Heart right ventricle (tissue), 16 donors: ENCODE results near the gene DUSP1. TPM values are rescaled to one million over a fixed set of nuclear protein-coding genes. Genes with fewer than 3 reads are reported as not detected.

ENCODE experiments used
- ATAC-seq, 8 donors: fragments of 200-7000 bp; cut with Tn5 transposase; one replicate each; pipeline ENCODE4 v1.9.1; 2020; ENCODE audit warnings: mild to moderate bottlenecking in 8 of 8, moderate library complexity in 8 of 8, moderate number of reproducible peaks in 1 of 8
- DNase-seq, 2 donors: peaks; one replicate each; pipeline ENCODE4 v3.0.0-alpha.2; 2020
- H3K27ac ChIP-seq, 10 donors: fragments of 200-600 bp; sonication (generic) in 2 of 10; one replicate each; pipeline versions ENCODE4 v1.5.0 to v1.8.0; 2020 to 2022; ENCODE audit warnings: mild to moderate bottlenecking in 3 of 10
- H3K27me3 ChIP-seq, 7 donors: fragments of 200-600 bp; one replicate each; pipeline ENCODE4 v1.8.0; 2021 to 2022; ENCODE audit warnings: mild to moderate bottlenecking in 2 of 7
- H3K36me3 ChIP-seq, 9 donors: fragments of 200-600 bp; sonication (generic) in 1 of 9; one replicate each; pipeline versions ENCODE4 v1.5.0 to v1.8.0; 2020 to 2022; ENCODE audit warnings: mild to moderate bottlenecking in 2 of 9
- H3K4me1 ChIP-seq, 9 donors: fragments of 200-600 bp; sonication (generic) in 1 of 9; one replicate each; pipeline versions ENCODE4 v1.5.0 to v1.8.0; 2020 to 2022; ENCODE audit warnings: mild to moderate bottlenecking in 4 of 9
- H3K4me3 ChIP-seq, 10 donors: fragments of 200-600 bp; sonication (generic) in 2 of 10; one replicate each; pipeline versions ENCODE4 v1.5.0 to v1.8.0; 2020 to 2022; ENCODE audit warnings: mild to moderate bottlenecking in 7 of 10, moderate library complexity in 2 of 10
- H3K9me3 ChIP-seq, 11 donors: fragments of 200-600 bp in 10 of 11; sonication (generic) in 2 of 11; one replicate each; pipeline versions ENCODE4 v1.5.0 to v1.8.0; 2013 to 2022; ENCODE audit warnings: mild to moderate bottlenecking in 2 of 11, control low read depth in 1 of 11, moderate library complexity in 1 of 11
- WGBS, 2 donors: extraction: QIAGEN DNeasy Blood & Tissue Kit; methylation state at CpG; one replicate each; pipeline ENCODE4 v1.1.7; 2013; ENCODE audit warnings: inconsistent platforms in 1 of 2; 5-methylcytosine and 5-hydroxymethylcytosine counted together
- intact Hi-C, 10 donors: fragments of 100-400 bp; cut with DNase I; formaldehyde crosslinking; loops; one replicate each; pipeline versions ENCODE4 v1.11.1 to v1.14.2; 2022
- polyA plus RNA-seq, 2 donors: library from polyadenylated mRNA; stranded (reverse); fragments of 200-250 nt; gene quantifications; one replicate each; pipeline ENCODE4 v1.2.3, GENCODE V29; 2013
- total RNA-seq, 10 donors: library from RNA; stranded (reverse); fragmentation: NEBNext Ultra II Directional in 3 of 10; extraction: Animal tissue kit (Norgen Biotek cat#: 25700) in 3 of 10; gene quantifications; one replicate each; pipeline versions ENCODE4 v1.2.1 to v1.2.4, GENCODE V29; 2021 to 2023
- TF ChIP-seq, protein P1 (sequence below), 9 donors: fragments of 200-600 bp; sonication (generic) in 2 of 9; IDR thresholded peaks; one replicate each; pipeline versions ENCODE4 v1.5.0 to v1.8.0; 2021 to 2022; ENCODE audit warnings: antibody characterized with exemption in 9 of 9, mild to moderate bottlenecking in 5 of 9, moderate library complexity in 1 of 9
- donor health status: Arrhythmogenic right ventricular cardiomyopathy.
- donor health status: ischemic (EF 13 %, LVEDD 7.1; RV severe dilation, severe dysfunction).
- donor health status: healthy with polysubstance abuse.
- donor health status: DM: no; HTN: yes; CAD: no.
- donor health status: DM: no; HTN: no; CAD: no.
- donor health status: ischemic (EF 25% LVEDD 6.9; RV normal size, moderate dysfunction).
- donor health status: ischemic (EF 25% LVEDD 5.7; RV mildly dilated, moderate dysfunction).
- donor health status: healthy.
- donor health status: DM: yes; HTN: yes; CAD: no.
- donor health status: Ischemic cardiomyopathy.
- donor health status: ischemic (EF 35%, LVEDD 5.7; RV mildly dilated, moderate dysfunction).
- donor health status: nonischemic (EF 11% LVEDD 7.7; RV severe dilation, severe dysfunction).
- donor health status: DM: yes; HTN: yes; CAD: no.
- donor health status: PGD.
- donor health status: ischemic (EF 29% LVEDD 5.4; RV normal size, mild dysfunction).
- donor health status: nonischemic (EF 23%, LVEDD 6.1; RV moderate dilation, normal function).

The DUSP1 gene
- total and polyA plus RNA-seq, 12 donors, result 33.3 to 215 (median 125) TPM

DNA sequence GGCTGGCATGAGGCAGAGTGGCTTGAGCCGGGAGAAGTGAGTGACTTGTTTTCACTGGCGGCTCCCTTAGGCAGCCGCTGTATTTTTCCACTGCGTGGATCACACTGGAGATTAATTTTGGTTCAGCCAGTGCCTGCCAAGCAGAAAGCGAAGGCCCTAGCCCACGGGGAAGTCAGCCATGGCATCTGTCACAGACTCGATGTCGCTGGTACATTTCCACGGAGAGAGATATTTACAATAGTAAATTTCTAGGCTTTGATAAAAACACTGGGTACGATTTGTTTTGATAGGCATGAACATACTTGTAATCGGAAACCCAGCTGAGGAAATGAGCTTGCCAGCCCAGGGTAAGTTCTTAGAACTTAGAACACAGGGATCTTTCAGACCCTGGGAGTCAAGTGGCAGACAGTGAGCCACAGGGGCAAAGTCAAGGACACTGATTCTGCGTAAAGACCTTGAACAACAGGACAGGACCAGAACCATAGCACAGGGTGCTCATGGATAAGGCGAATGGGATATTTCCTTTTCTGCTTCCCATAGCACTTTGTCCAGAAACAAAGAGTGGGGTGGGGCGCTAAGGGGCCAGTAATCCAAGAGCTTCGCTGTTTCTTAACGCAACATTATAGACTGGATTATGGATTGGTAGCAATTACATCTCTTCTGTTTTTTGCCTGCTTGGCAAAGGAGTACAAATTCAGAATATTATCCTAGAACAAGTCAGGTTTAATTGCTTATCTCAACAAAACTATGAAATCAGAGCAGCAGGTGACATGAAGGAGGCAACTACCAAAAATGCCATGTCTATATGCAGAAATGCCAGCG, 4.5 kb downstream of the DUSP1 start:
- intact Hi-C loops, result loop anchor here in 4 of 10 donors (1.0 to 10.0 kb wide), 5 partner anchors 34 to 182 kb away; no protein-coding TSS in a partner anchor
- ATAC-seq (peak; percentile 12 to 55 (median 38)), DNase-seq (peak; percentile 68 to 87)
- H3K4me3 ChIP-seq, result peak overlapping the region; percentile 62 to 99 (median 92)
- WGBS, 2 donors, result 12% methylated on average over 17 of the region's 17 CpGs
- peaks cover 8 to 65% (median 43%) of the 10 kb centered on the region in 9 donors for H3K4me1 ChIP-seq
- no peaks in the 10 kb centered on the region for H3K27me3 ChIP-seq
- no peaks in the 10 kb centered on the region for H3K9me3 ChIP-seq
- H3K27ac ChIP-seq, result peak overlapping the region; percentile 95 to 100 (median 100)
- TF ChIP-seq, protein P1, sequence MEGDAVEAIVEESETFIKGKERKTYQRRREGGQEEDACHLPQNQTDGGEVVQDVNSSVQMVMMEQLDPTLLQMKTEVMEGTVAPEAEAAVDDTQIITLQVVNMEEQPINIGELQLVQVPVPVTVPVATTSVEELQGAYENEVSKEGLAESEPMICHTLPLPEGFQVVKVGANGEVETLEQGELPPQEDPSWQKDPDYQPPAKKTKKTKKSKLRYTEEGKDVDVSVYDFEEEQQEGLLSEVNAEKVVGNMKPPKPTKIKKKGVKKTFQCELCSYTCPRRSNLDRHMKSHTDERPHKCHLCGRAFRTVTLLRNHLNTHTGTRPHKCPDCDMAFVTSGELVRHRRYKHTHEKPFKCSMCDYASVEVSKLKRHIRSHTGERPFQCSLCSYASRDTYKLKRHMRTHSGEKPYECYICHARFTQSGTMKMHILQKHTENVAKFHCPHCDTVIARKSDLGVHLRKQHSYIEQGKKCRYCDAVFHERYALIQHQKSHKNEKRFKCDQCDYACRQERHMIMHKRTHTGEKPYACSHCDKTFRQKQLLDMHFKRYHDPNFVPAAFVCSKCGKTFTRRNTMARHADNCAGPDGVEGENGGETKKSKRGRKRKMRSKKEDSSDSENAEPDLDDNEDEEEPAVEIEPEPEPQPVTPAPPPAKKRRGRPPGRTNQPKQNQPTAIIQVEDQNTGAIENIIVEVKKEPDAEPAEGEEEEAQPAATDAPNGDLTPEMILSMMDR (IDR thresholded peaks at IDR 0.05), result no peak
- H3K36me3 ChIP-seq, result peaks cover 6 to 36% (median 27%) of the 10 kb centered on the region in 9 donors

DNA sequence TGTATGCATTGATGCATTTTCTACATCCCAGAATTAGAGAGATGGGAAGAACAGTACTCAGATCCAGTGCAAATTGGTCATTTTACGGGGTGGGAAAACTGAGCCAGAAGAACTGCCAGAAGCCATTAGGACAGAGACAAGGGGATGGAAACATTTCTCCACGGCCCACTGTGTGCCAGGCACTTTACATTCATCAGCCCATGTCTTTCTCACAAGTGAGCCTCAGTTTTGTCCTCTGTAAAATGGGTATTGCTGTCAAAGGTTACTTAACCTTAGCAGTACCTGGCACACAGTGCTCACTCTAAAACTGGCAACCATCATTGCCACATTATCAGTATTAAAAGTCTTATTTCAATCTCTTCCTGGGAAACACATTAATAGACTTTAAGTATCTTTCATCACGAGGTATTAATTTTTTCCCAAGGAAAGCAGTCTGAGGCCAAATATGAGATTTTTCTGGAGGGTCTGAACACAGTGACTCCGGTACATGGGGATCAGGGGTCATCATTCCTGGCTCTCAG, 5.2 kb downstream of the DUSP1 start:
- TF ChIP-seq, protein P1 (IDR thresholded peaks at IDR 0.05), result no peak
- peak overlapping the region; percentile 95 to 100 (median 100) for H3K27ac ChIP-seq
- ATAC-seq (peak; percentile 0 to 8 (median 1)), DNase-seq (no peak)
- H3K4me1 ChIP-seq, result peaks cover 8 to 63% (median 42%) of the 10 kb centered on the region in 9 donors
- H3K36me3 ChIP-seq, result peaks cover 6 to 36% (median 27%) of the 10 kb centered on the region in 9 donors
- 8 to 17% methylated on average over 4 of the region's 4 CpGs for WGBS, 2 donors
- intact Hi-C loops, result loop anchor here in 4 of 10 donors (1.0 to 10.0 kb wide), 7 partner anchors 15 to 181 kb away; no protein-coding TSS in a partner anchor
- H3K4me3 ChIP-seq, result peak overlapping the region in 9 of 10 donors; percentile 62 to 99 (median 93)
- H3K27me3 ChIP-seq, result no peaks in the 10 kb centered on the region
- H3K9me3 ChIP-seq, result peaks cover 0 to 1% (median 0%) of the 10 kb centered on the region in 11 donors

DNA sequence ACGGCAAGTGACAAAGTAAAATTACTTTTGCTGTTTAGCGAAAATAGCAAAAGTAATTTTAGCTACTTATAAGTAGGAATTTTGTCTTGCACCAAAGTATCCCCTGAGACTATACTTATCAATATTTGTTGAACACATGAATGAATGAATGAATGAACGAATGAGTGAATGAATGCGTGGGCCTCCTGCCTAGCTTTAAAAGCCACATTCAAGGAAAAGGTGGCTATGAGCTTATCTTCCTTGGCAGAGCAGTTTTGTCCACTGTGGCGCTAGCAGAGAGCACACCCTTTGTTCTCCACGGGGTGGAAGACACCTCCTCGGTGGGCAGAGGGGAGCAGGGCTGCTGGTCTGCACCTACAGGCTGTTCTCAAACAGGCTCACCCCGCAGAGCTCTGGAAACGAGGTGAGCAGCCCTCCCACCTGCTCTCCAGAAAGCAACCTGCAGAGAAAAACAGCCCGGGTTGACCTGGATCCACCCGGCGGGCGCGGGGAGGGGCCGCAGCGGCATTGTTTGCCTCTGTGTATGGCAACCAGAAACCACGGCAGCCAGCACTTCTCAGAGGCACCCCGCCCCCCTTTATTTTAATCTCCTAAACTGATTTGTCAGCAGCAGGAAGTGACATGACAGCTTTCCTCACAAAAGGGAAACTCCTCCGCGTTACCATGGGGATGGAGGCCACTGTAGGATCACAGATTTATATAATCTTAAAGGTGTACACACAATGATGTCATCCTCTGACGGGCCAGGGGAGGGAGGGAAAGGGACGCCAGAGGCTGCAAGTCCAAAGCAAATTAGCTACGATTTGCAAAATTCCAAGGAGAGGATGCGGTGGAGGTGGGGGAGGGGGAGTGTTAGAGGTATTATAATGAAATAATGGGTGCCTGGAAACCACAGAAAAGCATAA, 5.9 kb downstream of the DUSP1 start:
- intact Hi-C loops, result loop anchor here in 4 of 10 donors (1.0 to 10.0 kb wide), 6 partner anchors 14 to 180 kb away; no protein-coding TSS in a partner anchor
- Histone ChIP-seq H3K36me3 (peaks cover 6 to 36% (median 23%) of the 10 kb centered on the region in 9 donors), H3K4me3 (peak overlapping the region in 9 of 10 donors; percentile 6 to 99 (median 93)), H3K27me3 (no peaks in the 10 kb centered on the region), H3K9me3 (peaks cover 0 to 9% (median 4%) of the 10 kb centered on the region in 11 donors), H3K4me1 (peaks cover 8 to 63% (median 37%) of the 10 kb centered on the region in 9 donors), H3K27ac (peak overlapping the region; percentile 95 to 100 (median 100))
- DNase-seq (peak; percentile 90 to 100), ATAC-seq (peak; percentile 64 to 82 (median 72))
- WGBS, 2 donors, result 5 to 6% methylated on average over 24 of the region's 24 CpGs
- TF ChIP-seq, protein P1 (IDR thresholded peaks at IDR 0.05), result no peak
